HG03097 (cell line): ENCODE results near the gene DNAJB8.

Experiments used
- ATAC-seq: cut with Tn5 transposase; IDR thresholded peaks from one replicate; pipeline ENCODE4 v1.9.1; 2021; ENCODE audit not compliant: unreplicated experiment, low FRiP score

DNAJB8 gene

DNA sequence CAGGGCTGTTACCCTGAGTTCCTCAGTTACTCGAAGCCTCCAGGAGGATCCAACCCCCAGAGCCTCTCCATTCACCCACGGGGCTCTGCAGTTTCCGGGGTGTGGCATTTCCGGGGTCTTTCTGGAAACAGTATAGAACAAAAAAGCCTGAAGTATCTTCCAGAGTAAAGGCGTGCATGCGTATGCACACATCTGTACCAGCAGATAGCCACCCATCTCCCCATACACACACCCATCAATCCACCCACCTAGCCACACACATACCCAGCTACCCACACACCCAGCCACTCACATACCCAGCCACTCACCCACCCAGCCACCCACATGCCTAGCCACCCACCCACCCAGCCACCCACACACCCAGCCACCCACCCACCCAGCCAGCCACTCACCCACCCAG is 2.9 kb upstream of the DNAJB8 start:
- no peak for ATAC-seq

DNA sequence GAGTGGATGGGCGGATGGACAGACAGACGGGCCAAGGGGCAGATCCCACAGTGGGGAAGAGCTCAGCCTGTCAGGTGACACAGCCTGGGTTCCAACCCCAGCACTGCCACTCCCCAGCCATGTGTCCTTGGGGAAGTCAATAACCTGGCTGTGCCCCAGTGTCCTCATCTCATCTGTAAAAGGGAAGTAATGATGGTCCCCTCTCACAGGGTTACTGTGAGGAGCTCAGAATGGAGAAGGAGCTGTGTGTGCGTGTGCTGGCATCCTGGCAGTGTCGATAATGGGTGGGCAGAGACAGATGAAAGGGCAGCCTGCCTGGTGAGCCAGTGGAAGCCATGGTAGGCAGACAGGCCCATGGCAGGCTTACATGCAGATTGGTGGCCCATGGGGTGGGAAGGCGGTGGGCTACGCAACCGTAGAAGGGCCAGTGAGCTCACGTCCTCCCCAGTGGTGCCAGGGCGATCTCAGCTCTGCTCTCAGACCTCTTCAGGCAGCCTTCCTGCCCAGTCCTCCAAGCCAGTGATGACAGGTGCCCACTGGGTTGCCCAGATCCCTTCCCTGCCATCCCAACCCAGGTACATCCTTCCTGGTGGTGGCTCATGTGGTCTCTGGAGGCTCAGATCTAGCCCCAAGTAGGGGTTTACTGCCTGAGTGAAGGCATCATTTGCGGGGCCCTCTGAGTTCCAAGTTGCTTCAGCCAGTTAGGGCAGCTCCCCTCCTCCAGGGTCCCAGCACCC is 2.3 kb upstream of the DNAJB8 start:
- no peak for ATAC-seq

- no peak for ATAC-seq
These were observed 1.6 kb upstream of the DNAJB8 start for GRCh38 chr3:128468285-128468790.

DNA sequence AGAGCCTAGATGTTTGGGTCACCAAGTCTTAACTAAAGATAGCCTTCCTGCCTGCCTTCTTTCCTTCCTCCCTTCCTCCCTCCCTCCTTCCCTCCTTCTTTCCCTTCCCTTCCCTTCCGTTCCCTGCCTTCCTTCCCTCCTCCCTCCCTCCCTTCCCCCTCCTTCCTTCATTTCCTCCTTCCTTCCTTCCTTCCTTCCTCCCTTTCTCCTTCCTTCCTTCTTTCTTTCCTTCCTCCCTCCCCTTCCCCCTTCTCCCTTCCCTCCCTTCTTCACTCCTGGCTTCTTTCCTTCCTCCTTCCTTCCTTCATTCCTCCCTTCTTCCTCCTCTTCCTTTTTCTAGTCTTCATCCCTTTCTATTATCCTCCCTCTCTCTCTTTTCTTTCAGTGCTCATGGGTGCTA is 2.0 kb downstream of the DNAJB8 start:
- ATAC-seq = no peak

GRCh38 chr3:128464188-128464587 is 2.5 kb downstream of the DNAJB8 start:
- ATAC-seq = no peak

- no peak for ATAC-seq
These were observed 2.9 kb downstream of the DNAJB8 start for GRCh38 chr3:128463771-128464170.

DNA sequence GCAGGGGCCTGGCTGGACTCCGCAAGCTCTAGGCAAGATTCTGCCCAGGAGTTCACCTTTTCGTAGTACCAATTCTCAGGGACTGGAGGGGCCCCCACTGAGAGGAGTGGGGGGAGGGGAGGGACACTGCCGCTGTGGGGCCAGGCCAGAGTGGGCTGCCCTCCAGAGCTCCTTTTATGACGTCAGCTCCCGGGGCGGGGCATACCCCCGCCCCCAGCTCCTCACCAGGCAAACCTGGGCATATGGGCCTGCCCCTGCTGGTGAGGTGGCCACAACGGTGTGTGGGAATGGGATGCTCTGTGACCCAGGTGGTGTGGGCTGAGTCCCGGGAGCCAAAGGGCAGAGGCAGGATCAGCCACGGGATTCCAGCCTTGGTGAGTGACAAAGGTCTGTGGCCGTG is 3.3 kb downstream of the DNAJB8 start:
- ATAC-seq = no peak

- no peak for ATAC-seq
These were observed 3.8 kb downstream of the DNAJB8 start for GRCh38 chr3:128462931-128463330.

DNA sequence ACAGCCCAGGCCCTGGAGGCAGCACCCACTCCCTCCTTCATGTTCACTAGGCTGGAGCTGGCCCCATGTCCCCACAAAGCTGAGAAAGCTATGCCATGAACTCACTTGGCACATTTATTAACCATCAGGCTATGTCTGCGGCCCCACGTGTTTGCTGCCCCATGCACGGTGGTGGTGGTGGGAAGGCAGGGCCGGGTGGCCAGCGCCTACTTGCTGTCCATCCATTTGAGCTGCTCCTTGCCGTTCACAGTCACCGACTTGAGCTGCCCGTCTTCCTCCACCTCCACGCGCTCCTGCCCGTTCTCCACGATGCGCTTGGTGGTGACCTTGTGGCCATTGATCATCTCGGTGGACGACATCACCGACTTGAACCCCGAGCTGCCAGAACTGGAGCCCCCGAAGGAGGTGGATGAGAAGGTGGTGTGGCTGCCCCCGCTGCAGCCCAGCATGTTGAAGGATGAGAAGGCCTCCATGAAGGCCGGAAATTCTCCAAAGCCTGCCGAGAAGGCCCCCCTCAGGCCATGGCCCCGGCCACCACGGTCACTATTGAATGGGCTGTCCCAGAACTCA is 4.3 kb downstream of the DNAJB8 start:
- ATAC-seq = no peak

- no peak for ATAC-seq
These were observed 5.0 kb downstream of the DNAJB8 start for GRCh38 chr3:128461731-128462130.

- no peak for ATAC-seq
These were observed 7.2 kb downstream of the DNAJB8 start for GRCh38 chr3:128459461-128459820.

DNA sequence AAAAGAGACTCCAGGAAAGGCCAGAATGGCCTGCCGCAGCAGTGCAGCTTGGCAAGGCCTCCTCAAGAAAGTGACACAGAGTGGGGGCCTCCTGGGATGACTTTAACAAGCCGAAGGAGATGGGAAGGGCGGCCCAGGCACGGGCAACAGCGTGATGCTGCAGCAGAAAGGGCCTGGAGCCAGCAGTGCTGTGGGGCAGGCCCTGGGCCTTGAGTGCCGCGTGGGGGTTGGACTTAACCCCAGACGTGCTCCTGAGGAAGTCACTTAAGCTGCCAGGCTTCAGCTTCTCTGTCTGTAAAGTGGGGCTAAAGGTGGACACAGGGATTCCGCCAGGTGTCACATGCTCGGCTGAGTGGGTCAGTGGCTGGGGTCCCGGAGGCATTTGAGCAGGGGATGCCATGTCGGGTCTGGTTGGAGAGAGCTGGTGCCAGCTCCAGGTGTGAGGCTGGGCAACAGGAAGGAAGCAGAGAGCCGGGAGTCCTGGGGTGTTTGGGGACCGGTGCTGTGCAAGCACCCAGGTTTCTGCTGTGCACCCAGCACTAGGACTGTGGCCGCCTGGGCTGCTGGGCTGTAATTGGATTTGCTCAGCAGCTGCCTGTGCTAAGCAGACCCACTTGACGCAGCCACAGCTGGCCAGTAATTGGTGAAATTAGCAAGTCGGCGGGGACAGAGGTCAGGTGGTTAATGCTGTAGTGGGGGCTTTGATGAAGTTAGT is 7.8 kb downstream of the DNAJB8 start:
- no peak for ATAC-seq

DNA sequence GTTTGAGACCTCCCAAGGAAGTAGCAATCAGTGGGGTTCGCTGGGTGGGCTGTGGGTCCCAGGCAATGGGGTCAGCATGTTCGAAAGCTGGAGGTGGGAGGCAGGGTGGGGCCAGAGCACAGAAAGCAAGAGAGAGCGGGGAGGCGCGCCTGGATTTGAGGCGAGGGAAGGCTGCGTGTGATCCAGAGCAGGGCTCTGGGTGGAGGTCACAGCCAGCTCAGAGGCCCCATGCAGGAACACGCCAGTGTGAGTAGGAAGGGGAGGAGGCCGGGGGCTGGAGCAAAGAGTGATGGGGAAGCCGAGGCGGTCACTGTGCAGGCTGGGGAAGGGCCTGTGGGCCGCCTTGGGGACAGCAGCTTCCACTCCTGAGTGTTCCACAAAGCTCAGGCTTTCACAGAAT is 8.8 kb downstream of the DNAJB8 start:
- no peak for ATAC-seq

DNA sequence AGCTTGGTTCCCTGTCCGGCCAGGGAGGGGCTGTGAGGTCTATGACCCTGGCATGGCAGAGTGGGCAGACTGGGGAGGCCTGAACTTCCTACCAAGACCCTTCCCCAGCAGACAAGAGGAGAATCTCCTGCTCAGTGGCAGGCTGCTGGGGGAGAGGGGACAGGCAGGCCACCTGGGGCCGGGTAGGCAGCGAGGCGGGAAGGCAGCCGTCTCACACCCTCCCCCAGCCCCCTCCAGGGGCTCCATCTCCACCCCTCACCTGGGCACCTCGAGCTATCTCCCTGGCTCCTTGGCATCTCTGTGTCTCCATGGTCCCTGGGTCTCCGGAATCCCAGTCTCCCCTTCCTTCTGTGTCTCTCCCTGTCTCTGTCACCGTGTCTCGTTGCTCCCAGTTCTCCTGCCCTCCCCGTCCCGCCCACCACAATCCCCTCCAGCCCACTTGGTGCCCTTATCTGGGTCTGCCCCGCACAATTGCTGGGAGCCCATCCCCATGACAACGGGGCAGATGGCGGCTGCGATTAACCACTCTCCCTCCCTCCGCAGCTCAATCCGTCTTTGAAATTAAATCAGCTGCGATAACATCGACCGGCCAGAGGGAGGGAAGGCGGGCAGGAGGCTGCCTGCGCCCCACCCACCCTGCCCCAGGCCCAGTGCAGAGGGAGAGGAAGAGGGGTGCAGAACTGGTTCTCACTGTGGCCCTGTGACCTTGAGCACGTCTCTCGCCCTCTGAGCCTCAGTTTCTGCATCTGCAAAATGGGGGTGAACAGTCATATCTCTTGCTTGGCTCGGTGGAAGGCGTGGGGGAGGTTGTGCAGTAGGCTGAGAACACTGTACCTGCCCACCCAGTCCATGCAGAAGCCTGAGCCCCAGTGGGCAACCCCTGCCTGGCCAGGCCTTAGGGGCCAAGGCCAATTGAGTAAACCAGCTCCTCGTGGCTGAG is 9.6 kb downstream of the DNAJB8 start:
- ATAC-seq = no peak

GRCh38 chr3:128455786-128456748 is 10.6 kb downstream of the DNAJB8 start:
- ATAC-seq = no peak

DNA sequence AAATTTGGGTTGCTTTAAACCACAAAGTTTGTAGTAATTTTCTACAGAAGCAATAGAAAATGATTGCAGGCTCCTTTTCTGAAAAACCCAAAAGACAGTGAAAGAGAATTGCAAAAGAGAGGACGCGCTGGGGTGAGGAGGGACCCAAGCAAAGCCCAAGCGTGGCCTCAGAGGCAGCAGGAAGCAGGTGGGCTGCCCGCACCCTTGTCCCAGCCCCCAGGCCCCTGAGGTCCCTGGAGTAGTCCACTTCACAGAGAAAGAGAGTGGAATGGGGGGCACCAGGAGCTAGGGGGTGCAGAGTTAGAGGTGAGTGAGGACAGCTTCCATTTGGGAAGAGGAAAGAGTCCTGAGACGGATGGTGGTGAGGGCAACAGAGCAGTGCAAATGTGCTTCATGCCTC is 11.6 kb downstream of the DNAJB8 start:
- ATAC-seq = no peak

- no peak for ATAC-seq
These were observed 12.4 kb downstream of the DNAJB8 start for GRCh38 chr3:128454310-128454618.

DNA sequence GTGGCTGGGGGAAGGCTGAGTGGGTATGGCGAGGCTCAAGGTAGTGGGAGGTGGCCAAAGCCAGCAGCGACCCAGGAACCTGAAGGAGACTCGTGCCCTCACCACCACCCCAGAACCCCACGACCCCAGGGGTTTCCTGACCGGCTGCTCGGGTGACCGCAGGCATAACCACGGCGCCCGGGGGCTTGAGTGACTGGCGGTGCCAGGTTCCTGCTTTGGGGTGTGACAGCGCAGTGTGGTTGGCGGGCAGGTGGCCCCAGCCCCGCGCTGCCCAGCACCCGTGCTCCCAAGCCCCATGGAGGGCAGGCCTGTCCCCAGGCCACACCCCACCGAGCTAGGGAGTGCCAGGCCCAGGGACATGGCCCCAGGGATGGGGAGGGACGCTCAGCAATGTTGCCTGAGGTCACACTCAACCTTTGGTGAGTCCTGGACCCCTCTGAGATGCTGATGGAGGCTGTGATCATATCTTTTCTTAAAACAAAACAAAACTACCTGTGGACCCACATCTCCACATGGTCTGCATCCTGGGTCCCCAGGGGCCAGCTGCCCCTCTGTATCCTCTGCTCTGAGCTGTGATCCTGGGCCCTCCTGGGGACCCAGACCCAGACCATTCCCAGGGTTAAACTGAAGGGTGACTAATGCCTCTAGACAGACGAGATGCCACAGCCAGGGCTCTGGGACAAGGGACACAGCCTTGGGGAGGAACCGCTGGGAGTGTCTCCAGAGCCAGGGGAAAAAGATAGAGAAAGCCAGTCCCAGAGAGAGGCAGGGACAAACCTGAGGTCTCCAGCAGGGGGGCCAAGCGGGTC is 13.0 kb downstream of the DNAJB8 start:
- no peak for ATAC-seq

DNA sequence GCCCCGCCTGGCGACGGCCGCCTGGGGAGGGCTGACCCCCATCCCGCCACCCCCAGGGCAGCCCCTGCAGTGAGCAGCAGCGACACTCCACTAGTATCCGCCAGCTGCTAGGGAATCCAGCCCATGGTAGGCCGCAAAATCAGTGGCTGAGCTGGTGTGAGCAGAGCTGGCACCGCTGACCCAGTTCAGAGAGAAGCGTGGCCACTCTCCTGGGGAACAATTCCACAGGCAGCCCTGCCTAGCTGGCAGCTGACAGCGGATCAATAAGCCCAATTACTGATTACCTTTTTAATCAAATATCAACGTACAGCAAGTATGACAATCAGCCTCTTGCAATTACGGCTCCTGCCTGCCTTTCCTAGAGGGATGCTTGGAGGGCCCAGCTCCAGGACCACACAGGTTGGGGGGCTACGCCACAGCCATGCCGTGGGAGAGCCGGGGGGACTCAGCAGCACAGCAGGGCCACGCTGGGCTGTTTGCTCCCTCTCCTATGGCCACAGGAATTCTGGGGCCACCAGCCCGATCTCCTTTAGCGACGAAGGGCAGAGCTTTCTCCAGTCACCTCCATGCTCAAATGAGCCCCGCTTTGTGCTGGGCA is 13.9 kb downstream of the DNAJB8 start:
- ATAC-seq = no peak
